KOPT-K1 (cell line): ENCODE results near the gene TBRG4.

Source experiments
- H3K27ac ChIP-seq: fragments of 200-600 bp; sonication (generic); 2 replicates; pipeline ENCODE4 v1.5.1; 2016; ENCODE audit warnings: antibody characterized with exemption, mild to moderate bottlenecking, low read depth, low read length; ENCODE audit not compliant: poor library complexity, severe bottlenecking
- H3K36me3 ChIP-seq: fragments of 200-600 bp; sonication (generic); 2 replicates; pipeline ENCODE4 v1.5.1; 2017; ENCODE audit warnings: antibody characterized with exemption, mild to moderate bottlenecking, low read length, moderate library complexity; ENCODE audit not compliant: insufficient read depth
- H3K9me3 ChIP-seq: fragments of 200-600 bp; sonication (generic); 2 replicates; pipeline ENCODE4 v1.5.1; 2017; ENCODE audit warnings: antibody characterized with exemption, low read length, mild to moderate bottlenecking; ENCODE audit not compliant: insufficient read depth, poor library complexity, severe bottlenecking

Gene TBRG4

DNA sequence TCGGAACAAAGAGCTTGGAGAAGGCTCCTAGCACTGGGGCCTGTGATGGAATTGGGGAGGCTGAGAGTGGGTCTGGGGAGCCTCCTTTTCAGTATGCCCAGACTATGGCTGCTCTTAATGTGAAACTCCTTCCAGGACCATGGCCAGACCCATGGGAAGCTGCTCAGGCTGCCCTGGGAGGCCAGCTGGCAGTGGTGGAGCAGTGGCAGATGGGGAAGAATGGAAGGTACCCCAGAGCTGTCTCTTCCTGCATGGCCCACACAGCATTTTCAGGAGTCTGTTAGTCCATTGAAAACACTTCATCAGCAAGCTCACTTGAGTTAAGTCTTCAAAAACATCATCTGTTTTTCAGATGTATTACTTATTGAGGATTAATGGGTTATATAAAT, 41.2 kb downstream of the TBRG4 start:
- no peak overlapping the region for H3K27ac ChIP-seq
- no peaks in the 10 kb centered on the region for H3K9me3 ChIP-seq
- H3K36me3 ChIP-seq = peaks cover 100% of the 10 kb centered on the region

DNA sequence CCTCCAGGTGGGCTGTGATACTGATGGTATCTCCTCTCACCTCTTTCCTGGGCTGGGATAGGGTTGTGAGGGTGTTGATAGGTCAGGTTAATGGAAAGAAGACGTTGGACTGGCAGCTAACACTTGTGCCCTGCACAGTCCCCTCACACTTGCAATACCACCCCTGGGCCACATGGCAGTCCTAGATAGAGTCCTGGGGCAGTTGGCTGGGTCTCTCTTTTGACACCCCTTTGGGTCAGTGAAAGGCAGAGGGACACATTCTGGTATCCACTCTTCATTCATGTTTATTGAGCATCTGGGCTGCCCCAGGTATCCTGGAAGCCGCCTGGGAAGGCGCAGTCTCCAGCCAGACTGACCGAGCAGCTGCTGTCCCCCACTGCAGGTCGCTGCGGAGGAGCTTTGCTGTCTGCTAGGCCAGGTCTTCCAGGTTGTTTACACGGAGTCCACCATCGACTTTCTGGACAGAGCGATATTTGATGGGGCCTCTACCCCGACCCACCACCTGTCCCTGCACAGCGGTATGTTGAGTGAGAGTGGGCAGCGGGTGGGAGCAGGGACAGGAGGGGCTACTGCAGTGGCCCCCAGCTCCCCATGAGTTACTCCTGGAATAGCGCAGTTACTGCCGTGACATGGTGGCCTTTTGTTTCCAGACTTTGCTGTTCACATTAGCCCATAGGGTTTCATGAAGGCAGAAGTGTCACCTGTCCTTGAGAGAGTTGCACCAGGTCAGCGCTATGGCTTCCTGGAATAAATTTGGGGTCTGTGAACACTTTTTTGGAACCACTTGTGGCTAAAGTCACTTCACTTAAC, 41.8 kb downstream of the TBRG4 start:
- H3K27ac ChIP-seq = no peak overlapping the region
- H3K9me3 ChIP-seq = no peaks in the 10 kb centered on the region
- H3K36me3 ChIP-seq = peaks cover 100% of the 10 kb centered on the region

DNA sequence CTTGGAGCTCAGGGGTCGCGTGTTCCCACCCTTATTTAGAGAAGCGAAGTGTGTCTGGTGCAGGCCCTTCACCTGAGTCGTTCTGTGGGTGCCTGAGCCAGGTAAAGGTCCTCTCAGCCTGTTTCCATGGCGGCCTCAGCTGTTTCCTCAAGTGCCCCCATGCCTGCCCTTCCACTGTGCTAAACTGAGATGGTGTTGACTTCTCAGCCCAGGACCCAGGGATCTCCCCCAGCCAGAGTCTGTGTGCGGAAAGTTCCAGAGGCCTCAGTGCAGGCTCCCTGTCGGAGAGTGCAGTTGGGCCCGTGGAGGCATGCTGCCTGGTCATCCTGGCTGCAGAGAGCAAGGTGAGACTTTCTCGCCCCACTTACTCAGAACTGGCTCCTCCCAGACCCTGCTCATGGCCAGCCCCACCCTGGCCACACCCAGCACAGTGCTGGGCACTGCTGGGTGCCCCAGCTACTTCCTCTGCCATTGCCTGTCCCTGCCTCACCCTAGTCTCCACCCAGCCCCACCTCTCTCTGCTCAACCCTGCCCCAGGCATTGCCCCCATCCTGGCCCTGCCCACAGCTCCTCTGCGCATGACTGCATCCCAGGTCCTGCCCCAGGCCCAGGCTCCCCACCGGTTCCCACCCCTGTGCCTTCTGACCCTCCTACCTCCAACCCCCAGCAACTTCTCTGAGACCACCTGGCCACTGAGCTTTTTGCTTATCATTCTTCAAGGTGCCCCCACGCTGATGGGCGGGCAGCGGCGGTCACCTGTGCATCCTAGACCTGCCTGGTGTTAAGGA, 43.1 kb downstream of the TBRG4 start:
- Histone ChIP-seq H3K36me3 (peaks cover 100% of the 10 kb centered on the region), H3K9me3 (no peaks in the 10 kb centered on the region), H3K27ac (no peak overlapping the region)

DNA sequence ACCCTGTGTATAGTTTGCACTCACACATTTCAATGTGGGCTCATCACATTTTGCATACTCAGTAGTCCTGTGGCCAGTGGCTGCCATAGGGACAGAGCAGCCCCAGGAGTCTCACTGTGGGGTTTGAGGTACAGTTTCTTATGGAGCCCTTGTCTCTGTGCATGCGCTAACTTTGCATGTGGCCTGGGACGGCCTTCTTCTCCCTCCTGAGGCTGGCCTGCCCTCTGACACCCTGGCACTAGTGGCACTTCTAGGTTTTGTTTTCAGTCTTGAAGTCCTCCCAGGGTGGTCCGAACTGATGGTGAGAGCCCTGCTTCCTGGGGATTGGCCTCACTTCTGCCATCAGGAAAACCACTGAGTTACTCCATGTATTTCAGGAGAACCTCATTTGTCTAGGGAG, 43.9 kb downstream of the TBRG4 start:
- peaks cover 99% of the 10 kb centered on the region for H3K36me3 ChIP-seq
- no peaks in the 10 kb centered on the region for H3K9me3 ChIP-seq
- no peak overlapping the region for H3K27ac ChIP-seq

GRCh38 chr7:45066409-45066808, 45.1 kb downstream of the TBRG4 start:
- H3K27ac ChIP-seq = no peak overlapping the region
- no peaks in the 10 kb centered on the region for H3K9me3 ChIP-seq
- peaks cover 99% of the 10 kb centered on the region for H3K36me3 ChIP-seq

DNA sequence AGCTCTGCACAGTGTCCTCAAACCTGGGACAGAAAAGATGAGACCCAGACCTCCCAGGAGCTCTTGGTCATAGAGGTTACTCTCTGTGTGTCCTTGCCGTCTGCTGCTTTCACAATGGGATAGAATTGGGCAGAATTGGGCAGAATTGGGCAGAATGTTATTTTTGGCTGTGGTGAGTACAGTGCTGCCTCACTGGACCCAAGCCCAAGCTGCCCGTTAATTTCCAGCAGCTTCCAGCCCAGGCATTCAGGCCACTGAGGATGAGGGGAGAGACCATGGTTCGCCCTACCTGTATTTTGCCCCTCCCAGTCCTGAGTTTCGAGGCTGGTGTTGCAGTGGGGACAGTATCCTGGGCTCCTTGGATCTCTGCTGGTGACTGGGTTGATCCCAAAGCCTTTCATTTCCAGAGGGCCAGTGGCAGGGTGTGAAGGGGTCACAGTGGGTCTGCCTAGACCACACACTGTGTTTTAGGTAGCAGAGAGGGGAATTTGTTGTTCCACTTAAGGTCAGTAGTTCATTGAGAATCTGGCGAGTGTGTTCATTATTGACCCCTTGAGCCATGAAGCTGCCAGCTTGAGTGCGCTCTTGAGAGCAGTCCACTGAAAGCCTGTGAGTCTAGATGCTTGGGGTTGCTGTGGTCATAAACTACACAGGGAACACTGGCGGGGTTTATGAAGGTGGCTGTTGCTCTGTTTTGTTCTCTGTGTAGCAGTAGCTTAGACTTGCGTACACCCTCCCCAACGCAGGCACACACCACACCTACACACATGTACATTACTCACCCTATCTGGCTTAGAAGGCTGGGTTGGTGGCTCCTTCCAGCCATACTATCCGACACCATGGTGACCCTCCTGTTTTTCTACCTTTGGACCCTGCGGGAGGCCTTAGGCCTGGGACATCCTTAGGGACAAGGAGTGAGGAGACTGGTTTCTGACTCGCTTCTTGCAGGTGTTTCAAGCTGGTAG, 46.2 kb downstream of the TBRG4 start:
- H3K9me3 ChIP-seq = no peaks in the 10 kb centered on the region
- H3K36me3 ChIP-seq = peaks cover 98% of the 10 kb centered on the region
- H3K27ac ChIP-seq = no peak overlapping the region

GRCh38 chr7:45064047-45064725, 47.3 kb downstream of the TBRG4 start:
- Histone ChIP-seq H3K36me3 (peaks cover 91% of the 10 kb centered on the region), H3K9me3 (no peaks in the 10 kb centered on the region), H3K27ac (no peak overlapping the region)

DNA sequence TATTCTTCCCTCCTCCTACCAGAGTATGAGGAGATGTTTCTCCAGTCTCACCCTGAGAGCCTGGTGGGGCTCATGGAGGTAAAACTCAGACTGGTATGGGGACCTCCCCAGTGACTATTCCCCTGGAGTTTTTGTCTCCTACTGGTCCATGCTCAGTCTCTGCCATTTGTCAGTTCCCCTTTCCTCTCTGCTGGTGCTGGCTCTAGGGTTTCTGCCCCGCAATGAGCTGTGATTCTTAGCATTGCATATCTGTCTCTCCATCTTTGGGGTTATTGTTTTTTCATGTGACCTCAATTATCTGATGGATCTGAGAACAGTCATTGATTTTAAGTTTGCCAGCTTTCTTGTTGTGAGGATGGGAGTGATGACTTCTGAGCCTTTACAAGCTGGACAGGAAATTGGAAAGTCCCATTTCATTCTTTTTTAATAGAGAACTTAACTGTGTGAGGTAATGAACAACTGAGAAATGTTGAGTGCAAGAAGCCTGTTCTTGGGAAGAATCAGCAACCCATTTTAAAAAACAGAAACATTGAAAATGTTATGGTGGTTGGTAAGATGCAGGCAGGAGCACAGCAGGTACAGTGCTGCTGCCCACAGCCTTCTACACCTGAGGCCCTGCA, 49.6 kb downstream of the TBRG4 start:
- H3K27ac ChIP-seq = no peak overlapping the region
- H3K36me3 ChIP-seq = peaks cover 80% of the 10 kb centered on the region
- H3K9me3 ChIP-seq = no peaks in the 10 kb centered on the region

GRCh38 chr7:45061352-45061751, 50.1 kb downstream of the TBRG4 start:
- no peaks in the 10 kb centered on the region for H3K9me3 ChIP-seq
- no peak overlapping the region for H3K27ac ChIP-seq
- H3K36me3 ChIP-seq = peaks cover 81% of the 10 kb centered on the region

GRCh38 chr7:45060295-45060694, 51.2 kb downstream of the TBRG4 start:
- peaks cover 80% of the 10 kb centered on the region for H3K36me3 ChIP-seq
- no peaks in the 10 kb centered on the region for H3K9me3 ChIP-seq
- H3K27ac ChIP-seq = no peak overlapping the region

- Histone ChIP-seq H3K27ac (no peak overlapping the region), H3K9me3 (no peaks in the 10 kb centered on the region)
These were observed 53.6 kb downstream of the TBRG4 start for GRCh38 chr7:45057878-45058277.

DNA sequence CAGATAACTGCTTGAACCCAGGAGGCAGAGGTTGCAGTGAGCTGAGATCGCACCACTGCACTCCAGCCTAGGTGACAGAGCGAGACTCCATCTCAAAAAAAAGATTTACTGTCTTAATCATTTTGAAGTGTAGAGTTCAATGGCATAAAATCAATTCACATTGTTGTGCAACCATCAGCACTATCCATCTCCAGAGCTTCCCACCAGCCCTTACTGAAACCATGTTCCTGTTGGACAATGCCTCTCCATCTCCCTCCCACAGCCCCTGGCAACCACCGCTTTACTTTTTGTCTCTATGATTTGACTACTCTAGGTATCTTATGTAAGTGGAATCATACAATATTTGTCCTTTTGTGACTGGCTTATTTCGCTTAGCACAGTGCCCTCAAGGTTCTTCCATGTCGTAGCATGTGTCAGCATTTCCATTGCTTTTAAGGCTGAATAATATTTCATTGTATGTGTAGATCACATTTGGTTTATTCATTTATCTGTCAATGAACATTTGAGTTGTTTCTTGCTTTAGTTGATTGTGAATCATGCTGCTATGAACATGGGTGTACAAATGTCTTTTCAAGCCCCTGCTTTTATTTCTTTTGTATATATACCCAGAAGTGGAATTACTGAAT, 55.8 kb downstream of the TBRG4 start:
- Histone ChIP-seq H3K27ac (no peak overlapping the region), H3K36me3 (peaks cover 73% of the 10 kb centered on the region), H3K9me3 (no peaks in the 10 kb centered on the region)

More at GRCh38 chr7:45057878-45058277, 53.6 kb downstream of the TBRG4 start:
- H3K36me3 ChIP-seq = peaks cover 75% of the 10 kb centered on the region

GRCh38 chr7:45055016-45055415, 56.5 kb downstream of the TBRG4 start:
- Histone ChIP-seq H3K36me3 (peaks cover 73% of the 10 kb centered on the region), H3K9me3 (no peaks in the 10 kb centered on the region)

GRCh38 chr7:45054442-45054841, 57.1 kb downstream of the TBRG4 start:
- H3K36me3 ChIP-seq = peaks cover 78% of the 10 kb centered on the region
- H3K27ac ChIP-seq = no peak overlapping the region
- H3K9me3 ChIP-seq = no peaks in the 10 kb centered on the region

More at GRCh38 chr7:45055016-45055415, 56.5 kb downstream of the TBRG4 start:
- no peak overlapping the region for H3K27ac ChIP-seq
